Sigmoid colon (tissue), 7 donors: ENCODE measurements around the gene INTS14. TPM values are rescaled to one million over a fixed set of nuclear protein-coding genes. Genes with fewer than 3 reads are reported as not detected.

Experiments used
- DNase-seq: peaks from one replicate; pipeline ENCODE4 v3.0.0-alpha.2; 2019
- H3K27ac ChIP-seq, 4 donors: fragments of 200-600 bp; sonication (generic); one replicate each; pipeline ENCODE4 v1.5.1; 2016 to 2019; ENCODE audit warnings: mild to moderate bottlenecking in 1 of 4
- H3K27me3 ChIP-seq, 3 donors: fragments of 200-600 bp; sonication (generic); one replicate each; pipeline ENCODE4 v1.5.1; 2019; ENCODE audit warnings: mild to moderate bottlenecking in 1 of 3
- H3K36me3 ChIP-seq, 4 donors: fragments of 200-600 bp; sonication (generic); one replicate each; pipeline ENCODE4 v1.5.1; 2016 to 2019
- H3K4me1 ChIP-seq, 4 donors: fragments of 200-600 bp; sonication (generic); one replicate each; pipeline ENCODE4 v1.5.1; 2017 to 2019
- H3K4me3 ChIP-seq, 4 donors: fragments of 200-600 bp; sonication (generic); one replicate each; pipeline ENCODE4 v1.5.1; 2017 to 2019; ENCODE audit warnings: mild to moderate bottlenecking in 2 of 4, moderate library complexity in 1 of 4
- H3K9me3 ChIP-seq, 4 donors: fragments of 200-600 bp in 3 of 4; sonication (generic) in 3 of 4; one replicate each; pipeline versions ENCODE4 v1.5.1 to v1.6.1; 2013 to 2019
- CTCF ChIP-seq, 4 experiments: fragments of 450-650 bp in 3 of 4; fragments of 200-600 bp in 1 of 4; IDR thresholded peaks; one replicate each; pipeline ENCODE4 v1.5.1; 2016 to 2019; ENCODE audit warnings: antibody characterized with exemption in 4 of 4, mild to moderate bottlenecking in 3 of 4, moderate library complexity in 2 of 4
- EP300 ChIP-seq, 4 donors: sonication (generic); formaldehyde crosslinking; IDR thresholded peaks; one replicate each; pipeline ENCODE4 v1.6.1; 2017; ENCODE audit warnings: antibody characterized with exemption in 4 of 4
- POLR2A ChIP-seq, 2 donors: fragments of 450-650 bp; IDR thresholded peaks; one replicate each; pipeline ENCODE4 v1.6.1; 2016; ENCODE audit warnings: antibody characterized with exemption in 2 of 2, mild to moderate bottlenecking in 2 of 2, moderate library complexity in 2 of 2
- POLR2AphosphoS5 ChIP-seq, 4 donors: sonication (generic); formaldehyde crosslinking; IDR thresholded peaks; one replicate each; pipeline ENCODE4 v1.6.1; 2017; ENCODE audit warnings: antibody characterized with exemption in 4 of 4
- WGBS, 2 donors: extraction: QIAGEN DNeasy Blood & Tissue Kit; methylation state at CpG; one replicate each; pipeline ENCODE4 v1.1.7; 2013; 5-methylcytosine and 5-hydroxymethylcytosine counted together
- intact Hi-C: fragments of 100-400 bp; cut with DNase I; formaldehyde crosslinking; loops from one replicate; pipeline ENCODE4 v1.15.1; 2023
- polyA plus RNA-seq, 3 donors: library from polyadenylated mRNA; stranded (reverse); fragments of 200-250 nt; gene quantifications; one replicate each; pipeline ENCODE4 v1.2.3, GENCODE V29; 2013
- total RNA-seq, 4 donors: library from RNA; depleted of rRNA; stranded (reverse); fragments of >200 nt; gene quantifications; one replicate each; pipeline ENCODE4 v1.1.0, GENCODE V29; 2016
- donor health status: healthy with polysubstance abuse.
- donor health status: Bipolar disorder and iron deficiency.
- donor health status: healthy.

Gene INTS14
- total and polyA plus RNA-seq, 7 donors, result 16.2 to 29.9 (median 24.0) TPM

- TF ChIP-seq POLR2A (IDR thresholded peaks at IDR 0.05) (no peak), EP300 (IDR thresholded peaks at IDR 0.05) (no peak), POLR2AphosphoS5 (IDR thresholded peaks at IDR 0.05) (no peak), CTCF (IDR thresholded peaks at IDR 0.05) (no peak)
- no peaks in the 10 kb centered on the region for H3K9me3 ChIP-seq
- no peak for DNase-seq
- H3K27ac ChIP-seq, result no peak overlapping the region
- no peaks in the 10 kb centered on the region for H3K27me3 ChIP-seq
- intact Hi-C loops, result no loop called here
- H3K4me3 ChIP-seq, result no peak overlapping the region
- WGBS, 2 donors, result 87 to 90% methylated on average over 5 of the region's 5 CpGs
- no peaks in the 10 kb centered on the region for H3K36me3 ChIP-seq
- H3K4me1 ChIP-seq, result no peaks in the 10 kb centered on the region
These were observed 19.8 kb upstream of the INTS14 start for GRCh38 chr15:65630760-65631159.

- no peak overlapping the region for H3K4me3 ChIP-seq
- H3K27ac ChIP-seq, result no peak overlapping the region
- H3K9me3 ChIP-seq, result no peaks in the 10 kb centered on the region
- no peaks in the 10 kb centered on the region for H3K4me1 ChIP-seq
- WGBS, 2 donors, result 83 to 90% methylated on average over 3 of the region's 3 CpGs
- intact Hi-C loops, result no loop called here
- no peak for DNase-seq
- H3K27me3 ChIP-seq, result no peaks in the 10 kb centered on the region
- no peak for TF ChIP-seq CTCF (IDR thresholded peaks at IDR 0.05)
- no peaks in the 10 kb centered on the region for H3K36me3 ChIP-seq
These were observed 18.6 kb upstream of the INTS14 start for GRCh38 chr15:65629548-65629947.

- Histone ChIP-seq H3K4me1 (no peaks in the 10 kb centered on the region), H3K36me3 (no peaks in the 10 kb centered on the region), H3K4me3 (no peak overlapping the region), H3K27me3 (no peaks in the 10 kb centered on the region), H3K27ac (no peak overlapping the region), H3K9me3 (no peaks in the 10 kb centered on the region)
- intact Hi-C loops, result no loop called here
- DNase-seq, result no peak
- 85 to 86% methylated on average over 4 of the region's 4 CpGs for WGBS, 2 donors
- TF ChIP-seq CTCF (IDR thresholded peaks at IDR 0.05), result no peak
- no peak for TF ChIP-seq POLR2A (IDR thresholded peaks at IDR 0.05)
- no peak for TF ChIP-seq POLR2AphosphoS5 (IDR thresholded peaks at IDR 0.05)
- no peak for TF ChIP-seq EP300 (IDR thresholded peaks at IDR 0.05)
These were observed 15.9 kb upstream of the INTS14 start for GRCh38 chr15:65626856-65627255.

- Histone ChIP-seq H3K36me3 (no peaks in the 10 kb centered on the region), H3K4me1 (no peaks in the 10 kb centered on the region), H3K27me3 (no peaks in the 10 kb centered on the region), H3K9me3 (no peaks in the 10 kb centered on the region), H3K4me3 (no peak overlapping the region), H3K27ac (no peak overlapping the region)
- TF ChIP-seq EP300 (IDR thresholded peaks at IDR 0.05) (no peak), POLR2A (IDR thresholded peaks at IDR 0.05) (no peak), CTCF (IDR thresholded peaks at IDR 0.05) (no peak), POLR2AphosphoS5 (IDR thresholded peaks at IDR 0.05) (no peak)
- intact Hi-C loops, result no loop called here
- no peak for DNase-seq
These were observed 12.2 kb upstream of the INTS14 start for GRCh38 chr15:65623103-65623502.

GRCh38 chr15:65621638-65622037, 10.7 kb upstream of the INTS14 start, which contains the start of gene SLC24A1:
Gene SLC24A1, plus strand, starts transcription at chr15:65621938. Its CDS starts 2,143 bp downstream, at chr15:65624081.
- Histone ChIP-seq H3K9me3 (no peaks in the 10 kb centered on the region), H3K4me1 (no peaks in the 10 kb centered on the region), H3K27ac (no peak within 1 kb of the TSS), H3K4me3 (no peak within 1 kb of the TSS), H3K36me3 (no peaks in the 10 kb centered on the region), H3K27me3 (no peaks in the 10 kb centered on the region)
- intact Hi-C loops, result no loop called here
- DNase-seq, result no peak
- 95 to 96% methylated on average over 6 of the region's 6 CpGs for WGBS, 2 donors
- TF ChIP-seq POLR2AphosphoS5 (IDR thresholded peaks at IDR 0.05) (no peak), EP300 (IDR thresholded peaks at IDR 0.05) (no peak), POLR2A (IDR thresholded peaks at IDR 0.05) (no peak), CTCF (IDR thresholded peaks at IDR 0.05) (no peak)
